ENCODE results near the gene ZRANB2. TPM values are rescaled to one million over a fixed set of nuclear protein-coding genes. Genes with fewer than 3 reads are reported as not detected.

Gene ZRANB2
- total and polyA plus RNA-seq, 10 of the 15 experiments (the other 5 are each of a cell fraction or from before 2014, with no cell fraction given): 68.4 to 189 (median 138) TPM

DNA sequence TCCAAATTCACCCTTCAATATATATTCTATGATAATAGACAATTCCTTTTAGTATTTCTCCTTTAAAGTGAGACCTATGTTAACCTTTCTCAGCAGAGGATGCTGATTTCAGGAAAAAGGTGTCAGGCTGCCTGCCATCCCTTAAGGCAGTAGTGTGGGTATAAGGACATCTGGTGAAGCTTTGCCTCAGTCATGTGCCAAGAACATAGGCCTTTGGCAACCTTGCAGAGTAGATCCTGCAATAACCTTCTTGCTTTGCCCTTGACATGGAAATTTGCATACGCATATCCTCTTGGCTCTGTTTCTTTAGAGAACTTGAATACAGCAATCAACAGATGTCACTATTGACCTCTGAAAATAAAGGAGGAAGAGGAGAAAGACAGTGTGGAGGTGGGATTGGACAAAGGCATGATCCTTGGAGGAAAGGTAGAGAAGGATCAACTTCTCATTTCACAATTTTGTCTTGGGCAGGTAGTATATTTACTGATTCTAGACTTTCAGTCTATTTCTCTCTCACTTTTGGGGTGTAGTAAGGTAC lies 21.1 kb upstream of the ZRANB2 start (continued):
- TF ChIP-seq, protein P1, sequence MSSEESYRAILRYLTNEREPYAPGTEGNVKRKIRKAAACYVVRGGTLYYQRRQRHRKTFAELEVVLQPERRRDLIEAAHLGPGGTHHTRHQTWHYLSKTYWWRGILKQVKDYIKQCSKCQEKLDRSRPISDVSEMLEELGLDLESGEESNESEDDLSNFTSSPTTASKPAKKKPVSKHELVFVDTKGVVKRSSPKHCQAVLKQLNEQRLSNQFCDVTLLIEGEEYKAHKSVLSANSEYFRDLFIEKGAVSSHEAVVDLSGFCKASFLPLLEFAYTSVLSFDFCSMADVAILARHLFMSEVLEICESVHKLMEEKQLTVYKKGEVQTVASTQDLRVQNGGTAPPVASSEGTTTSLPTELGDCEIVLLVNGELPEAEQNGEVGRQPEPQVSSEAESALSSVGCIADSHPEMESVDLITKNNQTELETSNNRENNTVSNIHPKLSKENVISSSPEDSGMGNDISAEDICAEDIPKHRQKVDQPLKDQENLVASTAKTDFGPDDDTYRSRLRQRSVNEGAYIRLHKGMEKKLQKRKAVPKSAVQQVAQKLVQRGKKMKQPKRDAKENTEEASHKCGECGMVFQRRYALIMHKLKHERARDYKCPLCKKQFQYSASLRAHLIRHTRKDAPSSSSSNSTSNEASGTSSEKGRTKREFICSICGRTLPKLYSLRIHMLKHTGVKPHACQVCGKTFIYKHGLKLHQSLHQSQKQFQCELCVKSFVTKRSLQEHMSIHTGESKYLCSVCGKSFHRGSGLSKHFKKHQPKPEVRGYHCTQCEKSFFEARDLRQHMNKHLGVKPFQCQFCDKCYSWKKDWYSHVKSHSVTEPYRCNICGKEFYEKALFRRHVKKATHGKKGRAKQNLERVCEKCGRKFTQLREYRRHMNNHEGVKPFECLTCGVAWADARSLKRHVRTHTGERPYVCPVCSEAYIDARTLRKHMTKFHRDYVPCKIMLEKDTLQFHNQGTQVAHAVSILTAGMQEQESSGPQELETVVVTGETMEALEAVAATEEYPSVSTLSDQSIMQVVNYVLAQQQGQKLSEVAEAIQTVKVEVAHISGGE (CRISPR knock-in tag; IDR thresholded peaks at IDR 0.05): no peak
- TF ChIP-seq SREBF1 (IDR thresholded peaks at IDR 0.05; ENCODE audit: low read length) (no peak), ZBTB40 (IDR thresholded peaks at IDR 0.05; ENCODE audit: borderline replicate concordance) (no peak)

GRCh38 chr1:71097428-71097827 lies 16.6 kb upstream of the ZRANB2 start:
- H3K9me3 ChIP-seq (replicated peaks; ENCODE audit: control insufficient read depth, insufficient read depth, low read length): no peaks in the 10 kb centered on the region
- FAIRE-seq: no peak
- 100% methylated on average over 1 of the region's 1 CpG for WGBS (ENCODE audit: insufficient coverage, insufficient replicate concordance, low lambda C conversion rate, missing lambda C conversion rate)
- no peak for TF ChIP-seq CEBPB (IDR thresholded peaks at IDR 0.05; ENCODE audit: borderline replicate concordance in 1 of 2, low read depth in 2 of 2, low read length in 2 of 2)
- TF ChIP-seq MXI1 (IDR thresholded peaks at IDR 0.05; ENCODE audit: low read depth, low read length): no peak
- no peak for TF ChIP-seq IKZF2 (IDR thresholded peaks at IDR 0.05)
- TF ChIP-seq YY1 (IDR thresholded peaks at IDR 0.05; ENCODE audit: low read depth, low read length): no peak
- no peak for TF ChIP-seq PAX8 (IDR thresholded peaks at IDR 0.05)
- TF ChIP-seq NFXL1 (IDR thresholded peaks at IDR 0.05; ENCODE audit: borderline replicate concordance): no peak
- no peak for TF ChIP-seq ZNF384 (IDR thresholded peaks at IDR 0.05; ENCODE audit: borderline replicate concordance, low read depth, low read length)
- no peak for TF ChIP-seq CREM (IDR thresholded peaks at IDR 0.05; ENCODE audit: low read depth)
- TF ChIP-seq TARDBP (IDR thresholded peaks at IDR 0.05; ENCODE audit: borderline replicate concordance): no peak
- no peak for TF ChIP-seq KDM1A (IDR thresholded peaks at IDR 0.05; ENCODE audit: borderline replicate concordance)
- no peak for TF ChIP-seq SPI1 (IDR thresholded peaks at IDR 0.05; ENCODE audit: borderline replicate concordance, insufficient read depth, low read depth, low read length)
- no peak for TF ChIP-seq IKZF1 (conservative IDR thresholded peaks at IDR 0.05)
- TF ChIP-seq FOS (IDR thresholded peaks at IDR 0.05; ENCODE audit: borderline replicate concordance, extremely low read depth, insufficient read length): no peak
- no peak for TF ChIP-seq HDAC6 (IDR thresholded peaks at IDR 0.05; ENCODE audit: unreplicated experiment)
- TF ChIP-seq MTA3 (IDR thresholded peaks at IDR 0.05; ENCODE audit: borderline replicate concordance, low read length): no peak

More at GRCh38 chr1:71097428-71097827, 16.6 kb upstream of the ZRANB2 start:
- H2AFZ ChIP-seq (ENCODE audit: control insufficient read depth, low read depth, low read length): no peak overlapping the region
- H3K4me2 ChIP-seq (ENCODE audit: control insufficient read depth, insufficient read depth): no peak overlapping the region
- no peaks in the 10 kb centered on the region for H4K20me1 ChIP-seq (ENCODE audit: control insufficient read depth, insufficient read depth)
- H3K4me3 ChIP-seq: no peak overlapping the region
- H3K4me1 ChIP-seq (ENCODE audit: control insufficient read depth, insufficient read depth, low read length): no peaks in the 10 kb centered on the region
- no peak overlapping the region for H3K27ac ChIP-seq (ENCODE audit: control insufficient read depth, insufficient read depth)
- SMC1A ChIA-PET (ENCODE audit: uncharacterized antibody, unreplicated experiment): no interaction called here
- intact Hi-C loops (cut with micrococcal nuclease; ENCODE audit: unreplicated experiment) (no loop called here), in situ Hi-C loops (cut with MboI) (loop anchor here (25.0 kb wide), 1 partner anchor 940 kb away; no protein-coding TSS in a partner anchor)
- no peaks in the 10 kb centered on the region for H3K36me3 ChIP-seq (ENCODE audit: control insufficient read depth in 2 of 2, insufficient read depth in 2 of 2, low read length in 1 of 2)
- RAD21 ChIA-PET (ENCODE audit: unreplicated experiment): no interaction called here
- no TSS peak for BruUV-seq (replicated peaks)
- CTCF ChIA-PET: no interaction called here
- H3K9ac ChIP-seq (ENCODE audit: control insufficient read depth, insufficient read depth, low read length): no peak overlapping the region
- H3K27me3 ChIP-seq (replicated peaks in 1 of 2; ENCODE audit: control insufficient read depth in 2 of 2, insufficient read depth in 2 of 2, low read length in 1 of 2): no peaks in the 10 kb centered on the region
- no peak for DNase-seq (ENCODE audit: low read depth, low spot score)
- no peaks in the 10 kb centered on the region for H3K79me2 ChIP-seq (ENCODE audit: control insufficient read depth, insufficient read depth, low read length)
- POLR2A ChIA-PET: no interaction called here
- no peak for ATAC-seq

Measured in GM12878 (cell line).